Measurements from ENCODE around the gene GHRHR. TPM values are rescaled to one million over a fixed set of nuclear protein-coding genes. Genes with fewer than 3 reads are reported as not detected.
A peak's percentile ranks its signal among the peaks of the same experiment; 100 is the strongest.

GHRHR gene
- total and polyA plus RNA-seq, 8 donors, result 0.31 to 0.51 (median 0.48) TPM; not detected in 5

- Histone ChIP-seq H3K9me3 (peaks cover 0 to 6% of the 10 kb centered on the region in 2 donors), H3K36me3 (peaks cover 0 to 11% of the 10 kb centered on the region in 2 donors), H3K4me3 (no peak overlapping the region), H3K27me3 (no peaks in the 10 kb centered on the region), H3K4me1 (no peaks in the 10 kb centered on the region), H3K27ac (peak overlapping the region in 1 of 2 donors; percentile 18)
- intact Hi-C loops (cut with DNase I), result no loop called here
- TF ChIP-seq, protein P1, sequence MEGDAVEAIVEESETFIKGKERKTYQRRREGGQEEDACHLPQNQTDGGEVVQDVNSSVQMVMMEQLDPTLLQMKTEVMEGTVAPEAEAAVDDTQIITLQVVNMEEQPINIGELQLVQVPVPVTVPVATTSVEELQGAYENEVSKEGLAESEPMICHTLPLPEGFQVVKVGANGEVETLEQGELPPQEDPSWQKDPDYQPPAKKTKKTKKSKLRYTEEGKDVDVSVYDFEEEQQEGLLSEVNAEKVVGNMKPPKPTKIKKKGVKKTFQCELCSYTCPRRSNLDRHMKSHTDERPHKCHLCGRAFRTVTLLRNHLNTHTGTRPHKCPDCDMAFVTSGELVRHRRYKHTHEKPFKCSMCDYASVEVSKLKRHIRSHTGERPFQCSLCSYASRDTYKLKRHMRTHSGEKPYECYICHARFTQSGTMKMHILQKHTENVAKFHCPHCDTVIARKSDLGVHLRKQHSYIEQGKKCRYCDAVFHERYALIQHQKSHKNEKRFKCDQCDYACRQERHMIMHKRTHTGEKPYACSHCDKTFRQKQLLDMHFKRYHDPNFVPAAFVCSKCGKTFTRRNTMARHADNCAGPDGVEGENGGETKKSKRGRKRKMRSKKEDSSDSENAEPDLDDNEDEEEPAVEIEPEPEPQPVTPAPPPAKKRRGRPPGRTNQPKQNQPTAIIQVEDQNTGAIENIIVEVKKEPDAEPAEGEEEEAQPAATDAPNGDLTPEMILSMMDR (IDR thresholded peaks at IDR 0.05), result no peak
- DNase-seq (peak in 1 of 4 donors; percentile 56), ATAC-seq (no peak)
These were observed 32.4 kb upstream of the GHRHR start for GRCh38 chr7:30931161-30931928.

DNA sequence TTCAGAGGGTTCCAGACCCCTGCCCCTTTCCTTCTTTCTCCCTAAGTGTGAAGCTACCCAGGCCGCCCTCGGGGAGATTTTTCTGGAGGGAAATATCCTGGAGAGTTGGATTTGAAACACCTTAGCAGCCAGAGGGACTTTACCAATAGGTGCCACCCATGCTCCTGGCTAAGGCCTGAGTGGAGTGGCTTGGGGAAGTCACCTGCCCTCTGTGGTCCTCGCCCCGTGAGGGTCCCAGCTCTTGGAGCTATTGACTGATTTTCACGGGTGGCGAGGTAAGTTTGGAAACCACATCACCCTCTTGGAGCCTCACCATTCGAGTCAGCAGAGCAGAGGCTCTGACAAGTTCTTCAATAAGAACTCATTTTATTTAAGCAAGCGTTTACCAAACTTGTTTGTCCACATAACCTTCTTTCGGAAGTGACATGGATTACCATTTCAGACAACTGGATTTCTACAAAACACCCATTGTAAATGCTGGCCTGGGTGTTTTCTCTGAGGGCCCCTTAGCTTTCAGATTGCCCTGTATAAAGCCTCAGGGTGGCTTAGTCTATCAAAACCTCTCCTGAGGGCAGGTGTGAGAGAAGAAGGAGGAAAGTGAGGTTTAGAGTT lies 31.7 kb upstream of the GHRHR start:
- Histone ChIP-seq H3K27ac (peak overlapping the region in 1 of 2 donors; percentile 18), H3K27me3 (no peaks in the 10 kb centered on the region), H3K9me3 (peaks cover 0 to 4% of the 10 kb centered on the region in 2 donors), H3K4me3 (no peak overlapping the region), H3K36me3 (peaks cover 0 to 6% of the 10 kb centered on the region in 2 donors), H3K4me1 (no peaks in the 10 kb centered on the region)
- ATAC-seq (no peak), DNase-seq (peak in 1 of 4 donors; percentile 30)
- TF ChIP-seq, protein P1 (IDR thresholded peaks at IDR 0.05), result no peak
- intact Hi-C loops (cut with DNase I), result no loop called here

GRCh38 chr7:30932562-30932961 lies 31.2 kb upstream of the GHRHR start:
- no peak for ATAC-seq
- H3K4me1 ChIP-seq, result no peaks in the 10 kb centered on the region

GRCh38 chr7:30933124-30933974 lies 30.4 kb upstream of the GHRHR start:
- Histone ChIP-seq H3K9me3 (no peaks in the 10 kb centered on the region), H3K27me3 (peaks cover 0 to 6% of the 10 kb centered on the region in 2 donors), H3K4me1 (no peaks in the 10 kb centered on the region), H3K4me3 (no peak overlapping the region), H3K27ac (no peak overlapping the region), H3K36me3 (no peaks in the 10 kb centered on the region)
- peak in 1 of 4 donors; percentile 54 for DNase-seq
- TF ChIP-seq, protein P1 (IDR thresholded peaks at IDR 0.05), result no peak
- intact Hi-C loops (cut with DNase I), result no loop called here
- no peak for ATAC-seq

More at GRCh38 chr7:30932562-30932961, 31.2 kb upstream of the GHRHR start:
- DNase-seq, result peak in 1 of 4 donors; percentile 41
- Histone ChIP-seq H3K9me3 (no peaks in the 10 kb centered on the region), H3K27me3 (no peaks in the 10 kb centered on the region), H3K27ac (no peak overlapping the region), H3K4me3 (no peak overlapping the region), H3K36me3 (peaks cover 0 to under 1% of the 10 kb centered on the region in 2 donors)
- intact Hi-C loops (cut with DNase I), result no loop called here
- TF ChIP-seq, protein P1 (IDR thresholded peaks at IDR 0.05), result no peak
